IPS-18a (cell line): ENCODE measurements around the gene MSMO1.

Experiments
- H3K27ac ChIP-seq: one replicate; pipeline ENCODE4 v1.5.1; 2013; ENCODE audit warnings: low read length
- H3K27me3 ChIP-seq: one replicate; pipeline ENCODE4 v1.6.1; 2013; ENCODE audit warnings: mild to moderate bottlenecking, low read length; ENCODE audit not compliant: control insufficient read depth, insufficient read depth
- H3K36me3 ChIP-seq: one replicate; pipeline ENCODE4 v1.6.1; 2013; ENCODE audit warnings: low read depth, low read length; ENCODE audit not compliant: control insufficient read depth
- H3K4me1 ChIP-seq: one replicate; pipeline ENCODE4 v1.6.1; 2013; ENCODE audit warnings: low read depth, low read length; ENCODE audit not compliant: control insufficient read depth
- H3K4me3 ChIP-seq: one replicate; pipeline ENCODE4 v1.5.1; 2013; ENCODE audit warnings: low read length
- H3K9ac ChIP-seq: one replicate; pipeline ENCODE4 v1.6.1; 2013; ENCODE audit warnings: mild to moderate bottlenecking, low read length, moderate library complexity
- H3K9me3 ChIP-seq: one replicate; pipeline ENCODE4 v1.6.1; 2013; ENCODE audit warnings: low read depth, low read length; ENCODE audit not compliant: control insufficient read depth

MSMO1 gene

GRCh38 chr4:165343353-165344191, 16.1 kb downstream of the MSMO1 start:
- Histone ChIP-seq H3K36me3 (peaks cover 42% of the 10 kb centered on the region), H3K9me3 (no peaks in the 10 kb centered on the region), H3K4me3 (no peak overlapping the region), H3K4me1 (no peaks in the 10 kb centered on the region), H3K27ac (no peak overlapping the region), H3K27me3 (no peaks in the 10 kb centered on the region), H3K9ac (no peak overlapping the region)

GRCh38 chr4:165345666-165346417, 18.4 kb downstream of the MSMO1 start:
- Histone ChIP-seq H3K27me3 (no peaks in the 10 kb centered on the region), H3K9ac (no peak overlapping the region), H3K36me3 (peaks cover 19% of the 10 kb centered on the region), H3K9me3 (no peaks in the 10 kb centered on the region), H3K4me1 (no peaks in the 10 kb centered on the region), H3K27ac (no peak overlapping the region), H3K4me3 (no peak overlapping the region)

DNA sequence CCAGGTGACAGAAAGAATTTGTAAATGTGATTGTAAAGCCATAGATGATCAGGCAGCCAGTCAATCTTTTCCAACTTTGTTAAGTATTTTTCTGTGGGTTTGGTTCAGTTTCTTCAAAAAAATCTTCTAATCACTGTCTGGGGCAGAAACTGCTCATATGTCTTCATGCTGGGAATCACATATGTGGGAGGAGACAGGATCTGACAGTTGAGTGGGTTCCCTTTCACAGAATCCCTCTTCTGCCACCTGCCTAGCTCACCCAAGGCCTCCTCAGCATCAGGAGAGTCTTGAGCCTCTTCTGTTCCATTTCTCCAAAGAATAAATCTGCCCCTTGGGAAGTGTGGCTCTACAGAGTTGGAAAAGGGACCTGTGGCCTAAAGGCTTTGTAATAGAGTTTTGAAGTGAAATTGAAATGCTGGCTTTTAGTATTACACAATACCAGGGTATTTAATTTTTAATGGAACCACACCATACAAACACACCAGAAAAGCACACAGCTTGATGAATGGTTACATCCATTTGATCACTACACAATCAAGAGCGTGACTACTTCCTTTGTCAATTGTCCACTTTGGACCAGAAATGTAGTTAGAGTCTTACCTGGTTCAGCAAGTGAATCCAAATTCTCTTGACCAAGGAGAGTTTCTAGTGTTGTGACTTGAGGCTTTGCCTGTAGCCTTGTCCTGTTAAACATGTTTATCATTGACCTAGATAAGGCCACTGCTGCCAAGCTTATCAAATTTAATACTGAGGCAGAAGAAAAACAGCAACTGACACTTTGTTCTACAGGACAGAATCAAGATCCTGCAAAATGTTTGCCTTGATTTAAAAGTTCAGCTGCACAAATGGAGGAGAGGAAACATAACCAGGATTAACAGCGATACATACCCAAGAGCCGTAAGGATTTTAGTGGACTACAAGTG, 20.4 kb downstream of the MSMO1 start:
- Histone ChIP-seq H3K9me3 (no peaks in the 10 kb centered on the region), H3K27me3 (no peaks in the 10 kb centered on the region), H3K4me1 (no peaks in the 10 kb centered on the region), H3K27ac (no peak overlapping the region), H3K4me3 (no peak overlapping the region), H3K9ac (no peak overlapping the region), H3K36me3 (peaks cover 2% of the 10 kb centered on the region)

- Histone ChIP-seq H3K9ac (no peak overlapping the region), H3K27ac (no peak overlapping the region), H3K9me3 (no peaks in the 10 kb centered on the region), H3K4me1 (no peaks in the 10 kb centered on the region), H3K4me3 (no peak overlapping the region), H3K36me3 (no peaks in the 10 kb centered on the region), H3K27me3 (no peaks in the 10 kb centered on the region)
These were observed 24.1 kb downstream of the MSMO1 start for GRCh38 chr4:165351359-165352130.

- Histone ChIP-seq H3K4me3 (no peak overlapping the region), H3K27ac (no peak overlapping the region), H3K9ac (no peak overlapping the region), H3K27me3 (no peaks in the 10 kb centered on the region), H3K9me3 (no peaks in the 10 kb centered on the region), H3K4me1 (no peaks in the 10 kb centered on the region), H3K36me3 (no peaks in the 10 kb centered on the region)
These were observed 28.4 kb downstream of the MSMO1 start for GRCh38 chr4:165355900-165356300.

GRCh38 chr4:165359506-165359905, 32.0 kb downstream of the MSMO1 start:
- no peak overlapping the region for H3K4me3 ChIP-seq
- H3K27ac ChIP-seq: no peak overlapping the region
- H3K9me3 ChIP-seq: no peaks in the 10 kb centered on the region
- H3K36me3 ChIP-seq: no peaks in the 10 kb centered on the region
- peaks cover 4% of the 10 kb centered on the region for H3K4me1 ChIP-seq
- H3K27me3 ChIP-seq: no peaks in the 10 kb centered on the region
- H3K9ac ChIP-seq: no peak overlapping the region

- H3K9ac ChIP-seq: no peak overlapping the region
- H3K9me3 ChIP-seq: no peaks in the 10 kb centered on the region
- H3K4me1 ChIP-seq: peaks cover 9% of the 10 kb centered on the region
- H3K27me3 ChIP-seq: no peaks in the 10 kb centered on the region
- no peaks in the 10 kb centered on the region for H3K36me3 ChIP-seq
- no peak overlapping the region for H3K27ac ChIP-seq
- H3K4me3 ChIP-seq: no peak overlapping the region
These were observed 32.7 kb downstream of the MSMO1 start for GRCh38 chr4:165360041-165360695.

GRCh38 chr4:165360985-165361670, 33.7 kb downstream of the MSMO1 start:
- Histone ChIP-seq H3K4me1 (peaks cover 9% of the 10 kb centered on the region), H3K27ac (no peak overlapping the region), H3K4me3 (no peak overlapping the region), H3K27me3 (no peaks in the 10 kb centered on the region), H3K9me3 (no peaks in the 10 kb centered on the region), H3K9ac (no peak overlapping the region), H3K36me3 (no peaks in the 10 kb centered on the region)

DNA sequence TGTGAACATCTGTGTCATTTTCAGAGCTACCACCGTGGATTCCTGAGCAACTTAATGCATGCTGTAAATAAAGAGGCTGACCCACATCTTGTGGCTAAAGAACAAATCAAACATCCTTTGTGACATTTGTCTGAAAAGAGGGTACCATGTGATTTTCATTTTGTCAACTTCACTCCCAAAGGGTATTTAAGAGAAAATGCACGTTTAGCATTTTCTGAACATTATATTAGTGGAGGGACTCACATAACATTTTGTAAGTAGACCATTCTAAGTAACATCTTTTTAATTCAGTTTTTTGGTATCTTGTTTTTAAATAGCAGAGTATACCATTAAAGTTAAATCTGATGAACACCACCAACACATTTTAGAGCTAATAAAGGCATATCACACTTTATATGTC, 34.3 kb downstream of the MSMO1 start:
- H3K4me3 ChIP-seq: no peak overlapping the region
- peaks cover 9% of the 10 kb centered on the region for H3K4me1 ChIP-seq
- no peaks in the 10 kb centered on the region for H3K36me3 ChIP-seq

DNA sequence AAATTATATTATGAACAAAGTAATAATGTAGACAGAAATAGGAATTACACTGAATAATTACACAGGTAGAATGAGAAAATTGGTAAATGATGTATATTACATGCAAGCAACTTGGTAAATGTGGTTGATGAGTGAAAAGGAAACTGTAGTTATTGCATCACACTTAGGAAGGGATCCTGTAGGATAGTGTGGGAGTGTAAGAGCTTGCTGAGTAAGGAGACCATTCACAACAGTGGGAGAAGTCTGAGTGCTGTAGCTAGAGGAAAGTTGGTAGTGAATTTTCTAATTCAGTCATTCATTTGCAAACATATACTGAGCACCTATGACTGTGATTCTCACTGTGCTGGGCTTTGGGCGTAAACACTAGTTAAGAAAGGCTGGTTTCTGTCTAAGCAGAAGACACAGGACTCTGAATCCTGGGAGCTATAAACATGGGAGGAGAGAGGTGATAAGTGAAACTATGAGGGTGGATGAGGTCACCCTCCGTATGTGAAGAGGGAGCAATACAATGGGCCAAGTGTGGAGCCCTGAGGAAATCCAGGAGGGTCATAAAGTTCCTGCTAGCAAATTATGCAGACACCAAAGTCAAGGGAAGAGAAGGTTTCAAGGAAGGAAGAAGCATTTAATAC, 37.1 kb downstream of the MSMO1 start:
- Histone ChIP-seq H3K4me3 (no peak overlapping the region), H3K9ac (no peak overlapping the region), H3K9me3 (no peaks in the 10 kb centered on the region), H3K4me1 (peaks cover 15% of the 10 kb centered on the region), H3K36me3 (no peaks in the 10 kb centered on the region), H3K27me3 (no peaks in the 10 kb centered on the region), H3K27ac (no peak overlapping the region)

More for the DNA sequence above, 34.3 kb downstream of the MSMO1 start:
- Histone ChIP-seq H3K27ac (no peak overlapping the region), H3K9me3 (no peaks in the 10 kb centered on the region), H3K27me3 (no peaks in the 10 kb centered on the region), H3K9ac (no peak overlapping the region)
